Neural crest cell (in vitro differentiated cells): ENCODE measurements around the gene MLIP. TPM values are rescaled to one million over a fixed set of nuclear protein-coding genes. Genes with fewer than 3 reads are reported as not detected.

Experiments
- DNase-seq: peaks from one replicate; pipeline ENCODE4 v3.0.0; 2021; ENCODE audit warnings: low read depth, mixed read lengths, low spot score
- H3K27ac Mint-ChIP-seq: one replicate; pipeline ENCODE4 v1.8.0; 2021; ENCODE audit warnings: mild to moderate bottlenecking, mixed read lengths; ENCODE audit not compliant: unreplicated experiment
- H3K27me3 Mint-ChIP-seq: 2 replicates; pipeline ENCODE4 v1.8.0; 2021; ENCODE audit warnings: low read depth, mild to moderate bottlenecking, mixed read lengths
- H3K36me3 Mint-ChIP-seq: 2 replicates; pipeline ENCODE4 v1.8.0; 2021; ENCODE audit warnings: low read depth, mild to moderate bottlenecking, mixed read lengths
- H3K4me1 Mint-ChIP-seq: 2 replicates; pipeline ENCODE4 v1.8.0; 2021; ENCODE audit warnings: mixed read lengths
- H3K4me3 Mint-ChIP-seq: one replicate; pipeline ENCODE4 v1.8.0; 2021; ENCODE audit warnings: mild to moderate bottlenecking, mixed read lengths
- H3K9me3 Mint-ChIP-seq: 2 replicates; pipeline ENCODE4 v1.8.0; 2021; ENCODE audit warnings: mixed read lengths
- total RNA-seq: library from RNA; stranded (reverse); gene quantifications from 2 replicates; pipeline ENCODE4 v1.2.1, GENCODE V29; 2021
- TF ChIP-seq, protein P1 (sequence below): fragments of 200-600 bp; sonication (generic); conservative IDR thresholded peaks from 2 replicates; pipeline ENCODE4 v1.5.0; 2021; ENCODE audit warnings: antibody characterized with exemption, mild to moderate bottlenecking

MLIP gene
- total RNA-seq, 1 donor from 2014 or later = not detected

- Mint-ChIP-seq H3K36me3 (no peaks in the 10 kb centered on the region), H3K27ac (no peak overlapping the region), H3K4me1 (peaks cover 3% of the 10 kb centered on the region), H3K4me3 (no peak overlapping the region), H3K27me3 (no peaks in the 10 kb centered on the region), H3K9me3 (peaks cover 3% of the 10 kb centered on the region)
- DNase-seq = no peak
- TF ChIP-seq, protein P1, sequence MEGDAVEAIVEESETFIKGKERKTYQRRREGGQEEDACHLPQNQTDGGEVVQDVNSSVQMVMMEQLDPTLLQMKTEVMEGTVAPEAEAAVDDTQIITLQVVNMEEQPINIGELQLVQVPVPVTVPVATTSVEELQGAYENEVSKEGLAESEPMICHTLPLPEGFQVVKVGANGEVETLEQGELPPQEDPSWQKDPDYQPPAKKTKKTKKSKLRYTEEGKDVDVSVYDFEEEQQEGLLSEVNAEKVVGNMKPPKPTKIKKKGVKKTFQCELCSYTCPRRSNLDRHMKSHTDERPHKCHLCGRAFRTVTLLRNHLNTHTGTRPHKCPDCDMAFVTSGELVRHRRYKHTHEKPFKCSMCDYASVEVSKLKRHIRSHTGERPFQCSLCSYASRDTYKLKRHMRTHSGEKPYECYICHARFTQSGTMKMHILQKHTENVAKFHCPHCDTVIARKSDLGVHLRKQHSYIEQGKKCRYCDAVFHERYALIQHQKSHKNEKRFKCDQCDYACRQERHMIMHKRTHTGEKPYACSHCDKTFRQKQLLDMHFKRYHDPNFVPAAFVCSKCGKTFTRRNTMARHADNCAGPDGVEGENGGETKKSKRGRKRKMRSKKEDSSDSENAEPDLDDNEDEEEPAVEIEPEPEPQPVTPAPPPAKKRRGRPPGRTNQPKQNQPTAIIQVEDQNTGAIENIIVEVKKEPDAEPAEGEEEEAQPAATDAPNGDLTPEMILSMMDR = no peak
Observed at GRCh38 chr6:54093326-54093948, 17.8 kb upstream of the MLIP start.

- Mint-ChIP-seq H3K4me3 (no peak overlapping the region), H3K9me3 (peaks cover 3% of the 10 kb centered on the region), H3K4me1 (peaks cover 3% of the 10 kb centered on the region), H3K27ac (no peak overlapping the region), H3K36me3 (no peaks in the 10 kb centered on the region), H3K27me3 (no peaks in the 10 kb centered on the region)
- TF ChIP-seq, protein P1 = no peak
- DNase-seq = no peak
Observed at GRCh38 chr6:54094293-54094692, 16.9 kb upstream of the MLIP start.

DNA sequence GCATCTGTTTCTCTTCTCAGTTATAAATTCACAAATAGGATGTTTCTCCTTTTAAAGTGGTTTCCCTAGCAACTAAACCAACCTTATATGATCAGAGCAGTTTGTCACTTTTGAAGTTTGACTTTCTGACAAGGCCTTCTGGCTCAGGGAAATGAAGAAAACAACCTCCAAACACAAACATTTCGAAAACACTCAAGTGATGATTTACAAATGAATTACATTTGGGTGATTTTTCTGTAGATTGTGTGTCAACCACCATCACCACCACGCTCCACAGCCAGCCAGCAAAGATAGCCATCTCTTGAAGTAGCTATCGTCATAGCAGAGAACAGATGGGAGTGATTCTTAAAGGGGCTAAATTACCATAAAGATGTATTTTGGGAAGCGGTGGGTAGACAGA lies 16.5 kb upstream of the MLIP start:
- Mint-ChIP-seq H3K9me3 (peaks cover 3% of the 10 kb centered on the region), H3K27me3 (no peaks in the 10 kb centered on the region), H3K36me3 (no peaks in the 10 kb centered on the region), H3K4me3 (no peak overlapping the region), H3K4me1 (peaks cover 3% of the 10 kb centered on the region), H3K27ac (no peak overlapping the region)
- DNase-seq = no peak
- TF ChIP-seq, protein P1 = no peak

GRCh38 chr6:54095723-54096122 lies 15.5 kb upstream of the MLIP start:
- Mint-ChIP-seq H3K36me3 (no peaks in the 10 kb centered on the region), H3K4me1 (peaks cover 3% of the 10 kb centered on the region), H3K27me3 (no peaks in the 10 kb centered on the region), H3K27ac (no peak overlapping the region), H3K9me3 (peaks cover 3% of the 10 kb centered on the region), H3K4me3 (no peak overlapping the region)
- no peak for DNase-seq
- TF ChIP-seq, protein P1 = no peak

- no peaks in the 10 kb centered on the region for H3K27me3 Mint-ChIP-seq
- no peak overlapping the region for H3K4me3 Mint-ChIP-seq
- no peak overlapping the region for H3K27ac Mint-ChIP-seq
- H3K9me3 Mint-ChIP-seq = peaks cover 3% of the 10 kb centered on the region
- H3K4me1 Mint-ChIP-seq = peaks cover 3% of the 10 kb centered on the region
- DNase-seq = no peak
- TF ChIP-seq, protein P1 = no peak
- no peaks in the 10 kb centered on the region for H3K36me3 Mint-ChIP-seq
Observed at GRCh38 chr6:54096811-54097210, 14.4 kb upstream of the MLIP start.
